HEK293 (cell line): ENCODE measurements around the gene NEB.

Source experiments
- CTCF ChIA-PET: fragments of 350-600 bp; formaldehyde crosslinking; extraction: SDS; loops from one replicate; lab custom pipeline; 2021; ENCODE audit warnings: antibody characterized with exemption; lab: Yijun Ruan, JAX
- POLR2A ChIA-PET: fragments of 300-600 bp; formaldehyde crosslinking; extraction: SDS; loops from one replicate; lab custom pipeline; 2020; ENCODE audit warnings: antibody characterized with exemption, inconsistent platforms; lab: Yijun Ruan, JAX
- H3K27ac ChIP-seq: fragments of 200-500 bp; sonication (Bioruptor generic); 2 replicates; pipeline ENCODE4 v1.5.1; 2014; ENCODE audit warnings: low read depth, low read length, control low read depth, inconsistent platforms; ENCODE audit errors: extremely low read depth
- H3K36me3 ChIP-seq, 2 experiments: fragments of 200-500 bp in 1 of 2; sonication (Bioruptor generic) in 1 of 2; 1 replicate in 1 of 2; 2 replicates in 1 of 2; pipeline ENCODE4 v1.5.1; 2014 to 2017; ENCODE audit warnings: inconsistent platforms in 2 of 2, low read length in 2 of 2; ENCODE audit not compliant: control insufficient read depth in 2 of 2, insufficient read depth in 1 of 2
- H3K4me1 ChIP-seq: fragments of 200-500 bp; sonication (Bioruptor generic); 2 replicates; pipeline ENCODE4 v1.5.1; 2014; ENCODE audit warnings: mild to moderate bottlenecking, low read length, inconsistent platforms; ENCODE audit not compliant: control insufficient read depth, insufficient read depth
- H3K4me3 ChIP-seq: 2 replicates; pipeline ENCODE4 v1.5.1; 2011; ENCODE audit warnings: low read depth, mild to moderate bottlenecking, control low read depth, low read length, moderate library complexity
- H3K9me3 ChIP-seq: fragments of 200-500 bp; sonication (Bioruptor generic); 2 replicates; pipeline ENCODE4 v1.5.1; 2014; ENCODE audit warnings: low read depth, low read length, inconsistent platforms; ENCODE audit not compliant: control insufficient read depth, insufficient read depth
- FEZF1 ChIP-seq: fragments of 450-650 bp; formaldehyde crosslinking; IDR thresholded peaks from 2 replicates; pipeline ENCODE4 v1.5.1; 2016; ENCODE audit warnings: missing biosample characterization, missing genetic modification characterization
- GLIS1 ChIP-seq: fragments of 450-650 bp; formaldehyde crosslinking; IDR thresholded peaks from 2 replicates; pipeline ENCODE4 v1.5.1; 2016; ENCODE audit warnings: missing biosample characterization, missing genetic modification characterization
- KLF9 ChIP-seq: fragments of 450-650 bp; formaldehyde crosslinking; IDR thresholded peaks from 2 replicates; pipeline ENCODE4 v1.5.1; 2016; ENCODE audit warnings: missing biosample characterization, missing genetic modification characterization, low read depth
- REPIN1 ChIP-seq: fragments of 450-650 bp; formaldehyde crosslinking; IDR thresholded peaks from 2 replicates; pipeline ENCODE4 v1.5.1; 2017; ENCODE audit warnings: missing biosample characterization, missing genetic modification characterization, low read depth
- SETDB1 ChIP-seq: IDR thresholded peaks from one replicate; pipeline ENCODE4 v1.6.1; 2017; ENCODE audit warnings: mild to moderate bottlenecking, low read length, moderate library complexity, mixed read lengths; ENCODE audit not compliant: insufficient read length
- TRIM28 ChIP-seq: IDR thresholded peaks from 2 replicates; pipeline ENCODE4 v1.6.1; 2011; ENCODE audit warnings: low read length, control low read depth, borderline replicate concordance
- ZBTB1 ChIP-seq: fragments of 450-650 bp; formaldehyde crosslinking; IDR thresholded peaks from 2 replicates; pipeline ENCODE4 v1.5.1; 2016; ENCODE audit warnings: missing biosample characterization, missing genetic modification characterization
- ZBTB21 ChIP-seq: fragments of 450-650 bp; formaldehyde crosslinking; IDR thresholded peaks from 2 replicates; pipeline ENCODE4 v1.5.1; 2017; ENCODE audit warnings: missing biosample characterization, missing genetic modification characterization
- ZFP3 ChIP-seq: fragments of 450-650 bp; formaldehyde crosslinking; IDR thresholded peaks from 2 replicates; pipeline ENCODE4 v1.5.1; 2016; ENCODE audit warnings: low read depth, missing biosample characterization, missing genetic modification characterization
- ZNF112 ChIP-seq: fragments of 450-650 bp; formaldehyde crosslinking; IDR thresholded peaks from 2 replicates; pipeline ENCODE4 v1.5.0; 2017; ENCODE audit warnings: missing biosample characterization, missing genetic modification characterization
- ZNF223 ChIP-seq: fragments of 450-650 bp; formaldehyde crosslinking; IDR thresholded peaks from 2 replicates; pipeline ENCODE4 v1.5.1; 2016; ENCODE audit warnings: missing biosample characterization, missing genetic modification characterization
- ZNF302 ChIP-seq: fragments of 450-650 bp; formaldehyde crosslinking; IDR thresholded peaks from 2 replicates; pipeline ENCODE4 v1.5.1; 2016; ENCODE audit warnings: missing biosample characterization, missing genetic modification characterization, low read depth
- ZNF391 ChIP-seq: fragments of 450-650 bp; formaldehyde crosslinking; IDR thresholded peaks from 2 replicates; pipeline ENCODE4 v1.5.1; 2016; ENCODE audit warnings: low read depth, missing biosample characterization, missing genetic modification characterization, borderline replicate concordance
- ZNF394 ChIP-seq: fragments of 450-650 bp; formaldehyde crosslinking; IDR thresholded peaks from 2 replicates; pipeline ENCODE4 v1.5.1; 2016; ENCODE audit warnings: missing biosample characterization, missing genetic modification characterization, mild to moderate bottlenecking, moderate library complexity, borderline replicate concordance
- ZNF416 ChIP-seq: fragments of 450-650 bp; formaldehyde crosslinking; IDR thresholded peaks from 2 replicates; pipeline ENCODE4 v1.5.1; 2016; ENCODE audit warnings: missing biosample characterization, missing genetic modification characterization
- ZNF423 ChIP-seq: fragments of 450-650 bp; formaldehyde crosslinking; IDR thresholded peaks from 2 replicates; pipeline ENCODE4 v1.5.1; 2016; ENCODE audit warnings: missing biosample characterization, missing genetic modification characterization
- ZNF433 ChIP-seq: fragments of 450-650 bp; formaldehyde crosslinking; IDR thresholded peaks from 2 replicates; pipeline ENCODE4 v1.5.1; 2016; ENCODE audit warnings: missing biosample characterization, missing genetic modification characterization, low read depth
- ZNF501 ChIP-seq: fragments of 450-650 bp; formaldehyde crosslinking; IDR thresholded peaks from 2 replicates; pipeline ENCODE4 v1.5.1; 2016; ENCODE audit warnings: missing biosample characterization, missing genetic modification characterization
- ZNF510 ChIP-seq: fragments of 450-650 bp; formaldehyde crosslinking; IDR thresholded peaks from 2 replicates; pipeline ENCODE4 v1.5.1; 2018; ENCODE audit warnings: mild to moderate bottlenecking, missing genetic modification characterization, missing biosample characterization; ENCODE audit not compliant: insufficient replicate concordance
- ZNF548 ChIP-seq: fragments of 450-650 bp; formaldehyde crosslinking; IDR thresholded peaks from 2 replicates; pipeline ENCODE4 v1.5.1; 2016; ENCODE audit warnings: missing biosample characterization, missing genetic modification characterization
- ZNF549 ChIP-seq: fragments of 450-650 bp; IDR thresholded peaks from 2 replicates; pipeline ENCODE4 v1.5.1; 2018; ENCODE audit warnings: missing biosample characterization, missing genetic modification characterization, mild to moderate bottlenecking, inconsistent platforms, moderate library complexity
- ZNF629 ChIP-seq: fragments of 450-650 bp; formaldehyde crosslinking; IDR thresholded peaks from 2 replicates; pipeline ENCODE4 v1.5.1; 2017; ENCODE audit warnings: missing biosample characterization, missing genetic modification characterization
- ZNF791 ChIP-seq: fragments of 450-650 bp; formaldehyde crosslinking; IDR thresholded peaks from 2 replicates; pipeline ENCODE4 v1.5.1; 2016; ENCODE audit warnings: missing biosample characterization, missing genetic modification characterization
- ZNF837 ChIP-seq: fragments of 450-650 bp; formaldehyde crosslinking; IDR thresholded peaks from 2 replicates; pipeline ENCODE4 v1.5.1; 2016; ENCODE audit warnings: missing biosample characterization, missing genetic modification characterization
- ZXDB ChIP-seq: fragments of 450-650 bp; formaldehyde crosslinking; IDR thresholded peaks from 2 replicates; pipeline ENCODE4 v1.5.1; 2016; ENCODE audit warnings: missing biosample characterization, missing genetic modification characterization
- TF ChIP-seq, protein P1 (sequence below): fragments of 450-650 bp; formaldehyde crosslinking; IDR thresholded peaks from 2 replicates; pipeline ENCODE4 v1.5.1; 2016; ENCODE audit warnings: missing biosample characterization, missing genetic modification characterization
- TF ChIP-seq, protein P2 (sequence below): fragments of 450-650 bp; formaldehyde crosslinking; IDR thresholded peaks from 2 replicates; pipeline ENCODE4 v1.5.1; 2017; ENCODE audit warnings: missing biosample characterization, missing genetic modification characterization

The NEB gene

DNA sequence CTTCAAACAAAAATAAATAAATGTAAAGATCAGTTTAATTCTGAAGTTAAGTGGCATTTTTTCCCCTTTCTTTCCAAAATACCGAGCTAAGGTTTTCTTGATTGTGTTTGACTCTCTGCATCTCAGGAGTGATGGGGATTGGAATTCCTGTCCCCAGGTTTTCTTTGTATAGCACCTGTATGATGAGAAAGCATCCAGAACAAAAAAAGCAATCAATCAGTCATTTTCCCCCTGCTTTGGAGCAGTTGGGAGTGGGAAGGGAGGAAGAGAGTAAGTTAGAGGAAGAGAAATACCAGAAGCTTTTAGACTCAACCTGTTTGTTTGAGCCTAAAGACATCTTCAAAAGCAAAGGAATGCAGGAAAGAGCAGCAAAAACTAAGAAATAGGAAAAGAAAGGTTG, 236.1 kb downstream of the NEB start (continued):
- TF ChIP-seq, protein P1, sequence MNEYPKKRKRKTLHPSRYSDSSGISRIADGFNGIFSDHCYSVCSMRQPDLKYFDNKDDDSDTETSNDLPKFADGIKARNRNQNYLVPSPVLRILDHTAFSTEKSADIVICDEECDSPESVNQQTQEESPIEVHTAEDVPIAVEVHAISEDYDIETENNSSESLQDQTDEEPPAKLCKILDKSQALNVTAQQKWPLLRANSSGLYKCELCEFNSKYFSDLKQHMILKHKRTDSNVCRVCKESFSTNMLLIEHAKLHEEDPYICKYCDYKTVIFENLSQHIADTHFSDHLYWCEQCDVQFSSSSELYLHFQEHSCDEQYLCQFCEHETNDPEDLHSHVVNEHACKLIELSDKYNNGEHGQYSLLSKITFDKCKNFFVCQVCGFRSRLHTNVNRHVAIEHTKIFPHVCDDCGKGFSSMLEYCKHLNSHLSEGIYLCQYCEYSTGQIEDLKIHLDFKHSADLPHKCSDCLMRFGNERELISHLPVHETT: no peak
- TF ChIP-seq ZBTB21 (tag by site-specific recombination): no peak
- no peak for TF ChIP-seq ZNF223 (tag by site-specific recombination)
- TF ChIP-seq ZNF433: no peak
- TF ChIP-seq ZNF549: no peak
- no peak for TF ChIP-seq ZFP3 (tag by site-specific recombination)

DNA sequence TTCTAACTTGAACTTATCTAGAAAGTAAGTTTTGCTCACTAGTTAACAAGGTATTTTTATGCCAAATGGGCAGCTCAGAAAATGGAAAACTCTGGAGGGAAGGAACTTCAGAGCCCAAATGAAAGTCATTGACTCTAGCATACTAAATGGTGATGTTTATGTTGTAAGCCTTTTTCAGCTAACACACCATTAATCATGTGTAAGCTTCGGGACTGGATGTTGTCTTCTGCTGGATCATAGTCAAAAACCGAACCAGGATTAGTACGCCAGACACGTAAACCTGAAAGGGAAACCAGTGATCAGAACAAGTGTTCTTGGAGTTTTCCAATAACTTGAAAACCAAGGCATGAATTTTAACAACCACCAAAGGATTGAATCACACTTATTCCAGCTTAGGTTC, 242.8 kb downstream of the NEB start:
- CTCF ChIA-PET: interaction anchor here (0.8 kb wide), 1 partner anchor 18 kb away, joined by 3 read pairs; no protein-coding TSS in a partner anchor
- TF ChIP-seq FEZF1 (tag by site-specific recombination) (no peak), ZNF837 (no peak), ZNF302 (tag by site-specific recombination) (no peak), KLF9 (tag by site-specific recombination) (no peak), SETDB1 (no peak), ZNF791 (tag by site-specific recombination) (no peak), ZNF112 (tag by site-specific recombination) (no peak), ZNF629 (tag by site-specific recombination) (no peak), ZNF423 (tag by site-specific recombination) (no peak), ZXDB (no peak), REPIN1 (tag by site-specific recombination) (no peak), ZNF391 (no peak), ZNF510 (tag by site-specific recombination) (no peak), ZNF501 (tag by site-specific recombination) (no peak), GLIS1 (tag by site-specific recombination) (no peak), ZNF416 (tag by site-specific recombination) (no peak), ZNF394 (no peak), ZNF548 (no peak)
- TF ChIP-seq, all 188 proteins: peak for 0
- no peak overlapping the region for H3K27ac ChIP-seq
- no peak overlapping the region for H3K4me3 ChIP-seq
- POLR2A ChIA-PET: no interaction called here
- peaks cover 0 to 27% of the 10 kb centered on the region in 2 experiments for H3K36me3 ChIP-seq
- no peaks in the 10 kb centered on the region for H3K9me3 ChIP-seq
- no peaks in the 10 kb centered on the region for H3K4me1 ChIP-seq

DNA sequence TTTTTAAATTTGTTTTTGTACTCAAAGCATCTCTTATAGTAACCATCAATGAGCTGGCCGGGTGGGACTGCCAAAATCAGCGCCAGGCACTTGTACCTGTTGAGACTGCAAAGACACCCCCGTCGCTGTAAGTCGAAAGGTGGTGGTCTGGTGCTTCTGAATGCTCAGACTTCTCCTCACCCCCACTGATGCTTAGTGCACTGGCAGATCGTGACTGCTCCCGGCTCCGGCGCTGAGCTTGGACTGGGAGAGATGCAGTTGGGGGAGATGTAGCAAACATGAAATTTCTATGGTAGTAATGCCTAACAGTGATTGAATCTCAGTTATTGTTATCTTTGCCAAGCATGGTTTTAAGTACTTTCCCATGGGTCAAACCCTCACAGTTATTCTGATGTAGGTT, 244.0 kb downstream of the NEB start:
- TF ChIP-seq ZBTB1 (no peak), SETDB1 (no peak), TRIM28 (no peak), ZNF416 (tag by site-specific recombination) (no peak)
- TF ChIP-seq, protein P2, sequence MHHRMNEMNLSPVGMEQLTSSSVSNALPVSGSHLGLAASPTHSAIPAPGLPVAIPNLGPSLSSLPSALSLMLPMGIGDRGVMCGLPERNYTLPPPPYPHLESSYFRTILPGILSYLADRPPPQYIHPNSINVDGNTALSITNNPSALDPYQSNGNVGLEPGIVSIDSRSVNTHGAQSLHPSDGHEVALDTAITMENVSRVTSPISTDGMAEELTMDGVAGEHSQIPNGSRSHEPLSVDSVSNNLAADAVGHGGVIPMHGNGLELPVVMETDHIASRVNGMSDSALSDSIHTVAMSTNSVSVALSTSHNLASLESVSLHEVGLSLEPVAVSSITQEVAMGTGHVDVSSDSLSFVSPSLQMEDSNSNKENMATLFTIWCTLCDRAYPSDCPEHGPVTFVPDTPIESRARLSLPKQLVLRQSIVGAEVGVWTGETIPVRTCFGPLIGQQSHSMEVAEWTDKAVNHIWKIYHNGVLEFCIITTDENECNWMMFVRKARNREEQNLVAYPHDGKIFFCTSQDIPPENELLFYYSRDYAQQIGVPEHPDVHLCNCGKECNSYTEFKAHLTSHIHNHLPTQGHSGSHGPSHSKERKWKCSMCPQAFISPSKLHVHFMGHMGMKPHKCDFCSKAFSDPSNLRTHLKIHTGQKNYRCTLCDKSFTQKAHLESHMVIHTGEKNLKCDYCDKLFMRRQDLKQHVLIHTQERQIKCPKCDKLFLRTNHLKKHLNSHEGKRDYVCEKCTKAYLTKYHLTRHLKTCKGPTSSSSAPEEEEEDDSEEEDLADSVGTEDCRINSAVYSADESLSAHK (tag by site-specific recombination): no peak
- ChIA-PET POLR2A (no interaction called here), CTCF (interaction anchor here (0.7 to 1.4 kb wide), 2 partner anchors 536 to 559 kb away, joined by 3 read pairs; no protein-coding TSS in a partner anchor)
- H3K9me3 ChIP-seq: no peaks in the 10 kb centered on the region
- no peaks in the 10 kb centered on the region for H3K4me1 ChIP-seq
- peaks cover 0 to 36% of the 10 kb centered on the region in 2 experiments for H3K36me3 ChIP-seq
- H3K4me3 ChIP-seq: no peak overlapping the region
- H3K27ac ChIP-seq: no peak overlapping the region
